Breast epithelium (tissue), 3 donors: ENCODE results near the gene BRD9.

Experiments used
- CTCF ChIP-seq, 3 donors: fragments of 450-650 bp; IDR thresholded peaks; one replicate each; pipeline ENCODE4 v1.5.1; 2016 to 2017; ENCODE audit warnings: antibody characterized with exemption in 3 of 3, mild to moderate bottlenecking in 3 of 3, moderate library complexity in 3 of 3
- POLR2AphosphoS5 ChIP-seq, 3 donors: sonication (generic); formaldehyde crosslinking; IDR thresholded peaks; one replicate each; pipeline ENCODE4 v1.6.1; 2017; ENCODE audit warnings: antibody characterized with exemption in 3 of 3

GRCh38 chr5:870956-871355 is 21.6 kb downstream of the BRD9 start:
- TF ChIP-seq CTCF (IDR thresholded peaks at IDR 0.05), result no peak
- TF ChIP-seq POLR2AphosphoS5 (IDR thresholded peaks at IDR 0.05), result no peak
